DND-41 (cell line): Measurements from ENCODE around the gene EPAS1.

Experiments
- EZH2 ChIP-seq: IDR thresholded peaks from 3 replicates; pipeline ENCODE4 v1.6.1; 2012; ENCODE audit warnings: borderline replicate concordance, low read depth, mild to moderate bottlenecking, moderate library complexity, low read length, inconsistent platforms; ENCODE audit not compliant: severe bottlenecking
- TF ChIP-seq, protein P1 (sequence below): IDR thresholded peaks from 2 replicates; pipeline ENCODE4 v1.5.1; 2012; ENCODE audit warnings: borderline replicate concordance, low read length, moderate library complexity, mild to moderate bottlenecking; ENCODE audit not compliant: poor library complexity, severe bottlenecking; ENCODE audit errors: extremely low read depth

- TF ChIP-seq, protein P1, sequence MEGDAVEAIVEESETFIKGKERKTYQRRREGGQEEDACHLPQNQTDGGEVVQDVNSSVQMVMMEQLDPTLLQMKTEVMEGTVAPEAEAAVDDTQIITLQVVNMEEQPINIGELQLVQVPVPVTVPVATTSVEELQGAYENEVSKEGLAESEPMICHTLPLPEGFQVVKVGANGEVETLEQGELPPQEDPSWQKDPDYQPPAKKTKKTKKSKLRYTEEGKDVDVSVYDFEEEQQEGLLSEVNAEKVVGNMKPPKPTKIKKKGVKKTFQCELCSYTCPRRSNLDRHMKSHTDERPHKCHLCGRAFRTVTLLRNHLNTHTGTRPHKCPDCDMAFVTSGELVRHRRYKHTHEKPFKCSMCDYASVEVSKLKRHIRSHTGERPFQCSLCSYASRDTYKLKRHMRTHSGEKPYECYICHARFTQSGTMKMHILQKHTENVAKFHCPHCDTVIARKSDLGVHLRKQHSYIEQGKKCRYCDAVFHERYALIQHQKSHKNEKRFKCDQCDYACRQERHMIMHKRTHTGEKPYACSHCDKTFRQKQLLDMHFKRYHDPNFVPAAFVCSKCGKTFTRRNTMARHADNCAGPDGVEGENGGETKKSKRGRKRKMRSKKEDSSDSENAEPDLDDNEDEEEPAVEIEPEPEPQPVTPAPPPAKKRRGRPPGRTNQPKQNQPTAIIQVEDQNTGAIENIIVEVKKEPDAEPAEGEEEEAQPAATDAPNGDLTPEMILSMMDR = no peak
- TF ChIP-seq EZH2 = no peak
These were observed 93.7 kb downstream of the EPAS1 start for GRCh38 chr2:46390901-46391395.
